ENCODE measurements around the gene NTN5. TPM values are rescaled to one million over a fixed set of nuclear protein-coding genes. Genes with fewer than 3 reads are reported as not detected.

The NTN5 gene
- total RNA-seq, 1 donor from 2014 or later, result 0.75 TPM

GRCh38 chr19:48671446-48671995, 1.3 kb downstream of the NTN5 start:
- Mint-ChIP-seq H3K4me1 (peaks cover 25% of the 10 kb centered on the region), H3K27ac (ENCODE audit: unreplicated experiment) (peak overlapping the region; percentile 57), H3K9me3 (peaks cover 7% of the 10 kb centered on the region), H3K36me3 (ENCODE audit: low read depth) (no peaks in the 10 kb centered on the region), H3K4me3 (no peak overlapping the region), H3K27me3 (ENCODE audit: low read depth) (no peaks in the 10 kb centered on the region)
- no peak for DNase-seq (ENCODE audit: low read depth, low spot score)
- no peak for TF ChIP-seq CTCF (conservative IDR thresholded peaks at IDR 0.05)

GRCh38 chr19:48670699-48671445, 1.9 kb downstream of the NTN5 start:
- peaks cover 7% of the 10 kb centered on the region for H3K9me3 Mint-ChIP-seq
- H3K4me1 Mint-ChIP-seq, result peaks cover 22% of the 10 kb centered on the region
- H3K27me3 Mint-ChIP-seq (ENCODE audit: low read depth), result no peaks in the 10 kb centered on the region
- no peak for TF ChIP-seq CTCF (conservative IDR thresholded peaks at IDR 0.05)
- no peaks in the 10 kb centered on the region for H3K36me3 Mint-ChIP-seq (ENCODE audit: low read depth)
- DNase-seq (ENCODE audit: low read depth, low spot score), result no peak
- peak overlapping the region; percentile 57 for H3K27ac Mint-ChIP-seq (ENCODE audit: unreplicated experiment)
- no peak overlapping the region for H3K4me3 Mint-ChIP-seq

- Mint-ChIP-seq H3K9me3 (peaks cover 7% of the 10 kb centered on the region), H3K4me3 (no peak overlapping the region), H3K36me3 (ENCODE audit: low read depth) (no peaks in the 10 kb centered on the region), H3K4me1 (peaks cover 14% of the 10 kb centered on the region), H3K27me3 (ENCODE audit: low read depth) (no peaks in the 10 kb centered on the region), H3K27ac (ENCODE audit: unreplicated experiment) (no peak overlapping the region)
- no peak for TF ChIP-seq CTCF (conservative IDR thresholded peaks at IDR 0.05)
- DNase-seq (ENCODE audit: low read depth, low spot score), result no peak
These were observed 2.7 kb downstream of the NTN5 start for GRCh38 chr19:48669903-48670668.

GRCh38 chr19:48668761-48669160, 4.1 kb downstream of the NTN5 start:
- TF ChIP-seq CTCF (conservative IDR thresholded peaks at IDR 0.05), result no peak

GRCh38 chr19:48668332-48668731, 4.5 kb downstream of the NTN5 start:
- Mint-ChIP-seq H3K36me3 (ENCODE audit: low read depth) (no peaks in the 10 kb centered on the region), H3K4me3 (no peak overlapping the region), H3K9me3 (peaks cover 7% of the 10 kb centered on the region), H3K27ac (ENCODE audit: unreplicated experiment) (no peak overlapping the region), H3K4me1 (peaks cover 6% of the 10 kb centered on the region), H3K27me3 (ENCODE audit: low read depth) (no peaks in the 10 kb centered on the region)
- DNase-seq (ENCODE audit: low read depth, low spot score), result no peak
- no peak for TF ChIP-seq CTCF (conservative IDR thresholded peaks at IDR 0.05)

More at GRCh38 chr19:48668761-48669160, 4.1 kb downstream of the NTN5 start:
- Mint-ChIP-seq H3K27me3 (ENCODE audit: low read depth) (no peaks in the 10 kb centered on the region), H3K36me3 (ENCODE audit: low read depth) (no peaks in the 10 kb centered on the region), H3K4me3 (no peak overlapping the region), H3K9me3 (peaks cover 7% of the 10 kb centered on the region), H3K4me1 (peaks cover 10% of the 10 kb centered on the region), H3K27ac (ENCODE audit: unreplicated experiment) (no peak overlapping the region)
- no peak for DNase-seq (ENCODE audit: low read depth, low spot score)

All from neural crest cell (in vitro differentiated cells).